ENCODE measurements around the gene RGS1.

DNA sequence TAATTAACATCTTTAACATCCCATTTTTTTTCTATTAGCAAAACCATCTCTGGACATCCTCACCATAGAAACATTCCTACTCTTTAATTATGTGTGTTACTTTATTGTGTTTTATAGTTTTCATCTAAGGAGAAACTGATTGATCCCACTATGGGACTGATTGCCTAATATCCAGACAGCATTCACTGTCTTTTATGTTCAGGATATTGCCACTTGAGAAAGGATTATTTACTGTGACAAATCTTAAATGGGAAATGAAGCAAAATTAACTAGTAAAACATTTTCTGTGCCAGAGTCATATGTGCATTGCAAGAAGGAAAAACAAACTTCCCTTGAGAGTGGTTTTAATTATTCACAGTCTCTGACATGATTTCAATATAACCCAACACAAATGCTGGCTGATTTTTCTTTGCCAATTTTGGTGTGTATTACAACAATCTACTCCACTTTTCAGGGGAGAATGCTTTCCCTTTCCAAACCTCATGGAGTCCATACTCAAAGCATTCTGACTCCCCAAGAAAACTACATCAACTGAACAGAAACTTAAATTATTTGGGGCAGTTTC lies 44.6 kb downstream of the RGS1 start:
- TF ChIP-seq, protein P1, sequence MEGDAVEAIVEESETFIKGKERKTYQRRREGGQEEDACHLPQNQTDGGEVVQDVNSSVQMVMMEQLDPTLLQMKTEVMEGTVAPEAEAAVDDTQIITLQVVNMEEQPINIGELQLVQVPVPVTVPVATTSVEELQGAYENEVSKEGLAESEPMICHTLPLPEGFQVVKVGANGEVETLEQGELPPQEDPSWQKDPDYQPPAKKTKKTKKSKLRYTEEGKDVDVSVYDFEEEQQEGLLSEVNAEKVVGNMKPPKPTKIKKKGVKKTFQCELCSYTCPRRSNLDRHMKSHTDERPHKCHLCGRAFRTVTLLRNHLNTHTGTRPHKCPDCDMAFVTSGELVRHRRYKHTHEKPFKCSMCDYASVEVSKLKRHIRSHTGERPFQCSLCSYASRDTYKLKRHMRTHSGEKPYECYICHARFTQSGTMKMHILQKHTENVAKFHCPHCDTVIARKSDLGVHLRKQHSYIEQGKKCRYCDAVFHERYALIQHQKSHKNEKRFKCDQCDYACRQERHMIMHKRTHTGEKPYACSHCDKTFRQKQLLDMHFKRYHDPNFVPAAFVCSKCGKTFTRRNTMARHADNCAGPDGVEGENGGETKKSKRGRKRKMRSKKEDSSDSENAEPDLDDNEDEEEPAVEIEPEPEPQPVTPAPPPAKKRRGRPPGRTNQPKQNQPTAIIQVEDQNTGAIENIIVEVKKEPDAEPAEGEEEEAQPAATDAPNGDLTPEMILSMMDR (IDR thresholded peaks at IDR 0.05) = no peak
- TF ChIP-seq EP300 (IDR thresholded peaks at IDR 0.05; ENCODE audit: borderline replicate concordance in 1 of 2, low read depth in 1 of 2, low read length in 1 of 2) = no peak

All from SK-N-SH (cell line).